ENCODE data around the gene PSAP. TPM values are rescaled to one million over a fixed set of nuclear protein-coding genes. Genes with fewer than 3 reads are reported as not detected.

The PSAP gene
- total RNA-seq, 1 experiment from 2014 or later: 336 TPM

GRCh38 chr10:71846816-71847215 is 4.2 kb downstream of the PSAP start:
- DNase-seq: no peak
- Histone ChIP-seq H2AK5ac (ENCODE audit: insufficient read length, low read length) (no peak overlapping the region), H3K23ac (ENCODE audit: insufficient read length, low read depth, low read length) (no peak overlapping the region), H3K4ac (ENCODE audit: low read depth, low read length) (no peak overlapping the region), H3K14ac (ENCODE audit: insufficient read depth, low read length) (no peak overlapping the region), H3K27me3 (ENCODE audit: insufficient read depth, low read length) (no peaks in the 10 kb centered on the region), H2BK20ac (ENCODE audit: low read depth, low read length, poor library complexity, severe bottlenecking) (no peak overlapping the region), H3T11ph (ENCODE audit: low read length) (no peak overlapping the region), H2BK15ac (ENCODE audit: low read depth, low read length) (no peak overlapping the region), H3K79me1 (ENCODE audit: insufficient read depth, low read depth, low read length, poor library complexity, severe bottlenecking) (peaks cover 3% of the 10 kb centered on the region), H3K4me2 (ENCODE audit: insufficient read depth, insufficient read length, low read length) (no peak overlapping the region), H4K91ac (ENCODE audit: insufficient read length, low read depth, low read length) (no peak overlapping the region), H2BK5ac (ENCODE audit: insufficient read length, low read length) (no peak overlapping the region), H3K79me2 (ENCODE audit: insufficient read depth, low read length) (peaks cover 63% of the 10 kb centered on the region), H4K5ac (ENCODE audit: insufficient read length, low read depth, low read length) (no peak overlapping the region), H3K23me2 (ENCODE audit: insufficient read length, low read depth, low read length, poor library complexity, severe bottlenecking) (no peaks in the 10 kb centered on the region), H3K27ac (ENCODE audit: insufficient read length, low read depth, low read length) (no peak overlapping the region), H3K9ac (ENCODE audit: extremely low read depth, insufficient read length, low read length) (no peak overlapping the region), H4K20me1 (ENCODE audit: control insufficient read depth, insufficient read depth, insufficient read length) (no peaks in the 10 kb centered on the region), H3K56ac (ENCODE audit: insufficient read length, low read depth, low read length) (no peak overlapping the region), H2AFZ (ENCODE audit: low read length) (no peak overlapping the region), H2BK120ac (ENCODE audit: low read depth, low read length, poor library complexity, severe bottlenecking) (no peak overlapping the region), H2BK12ac (ENCODE audit: insufficient read length, low read depth, low read length) (no peak overlapping the region), H3K18ac (ENCODE audit: insufficient read length, low read depth, low read length) (no peak overlapping the region), H3K9me3 (ENCODE audit: control insufficient read depth, low read depth, low read length) (no peaks in the 10 kb centered on the region), H3K4me1 (ENCODE audit: insufficient read depth, low read length) (peaks cover 10% of the 10 kb centered on the region; the same call in 1 of the 2 replicates), H4K8ac (replicated peaks; ENCODE audit: insufficient read length, low read depth, low read length) (no peak overlapping the region)
- no CpG with 5 or more reads among the region's 3 CpGs for WGBS (ENCODE audit: extremely low coverage, insufficient read length, low lambda C conversion rate)
- Mint-ChIP-seq H3K27ac (peak overlapping the region in 2 of 3 experiments; percentile 26 to 27; a peak in 3 of 7 replicates), H3K27me3 (ENCODE audit: low read depth) (no peaks in the 10 kb centered on the region), H3K4me1 (peaks cover 26 to 45% of the 10 kb centered on the region in 2 experiments), H3K36me3 (ENCODE audit: insufficient read depth in 1 of 3, low read depth in 3 of 3) (peaks cover 0 to 13% (median 0%) of the 10 kb centered on the region in 3 experiments; a peak in 3 of 7 replicates), H3K9me3 (no peaks in the 10 kb centered on the region), H3K4me3 (no peak overlapping the region)
- no peak for TF ChIP-seq CTCF (conservative IDR thresholded peaks at IDR 0.05)

All from H9 (cell line).